B cell (primary cell): ENCODE data around the gene CXCL12. TPM values are rescaled to one million over a fixed set of nuclear protein-coding genes. Genes with fewer than 3 reads are reported as not detected.

ENCODE experiments used
- ATAC-seq: fragments of 200-7000 bp; cut with Tn5 transposase; one replicate; pipeline ENCODE4 v1.10.0; 2021; ENCODE audit warnings: low read depth, mild to moderate bottlenecking, moderate number of reproducible peaks, moderate library complexity
- CTCF ChIA-PET: fragments of 350-600 bp; sonication (Branson Sonifier 250); formaldehyde crosslinking; loops from one replicate; lab custom pipeline; 2021; ENCODE audit warnings: antibody characterized with exemption, inconsistent platforms; lab: Charles Lee
- POLR2A ChIA-PET: fragments of 350-600 bp; sonication (Branson Sonifier 250); formaldehyde crosslinking; loops from one replicate; lab custom pipeline; 2021; ENCODE audit warnings: antibody characterized with exemption; lab: Charles Lee
- DNase-seq: peaks from one replicate; pipeline ENCODE4 v3.0.0; 2013
- H2AFZ ChIP-seq: 2 replicates; pipeline ENCODE4 v1.6.1; 2012; ENCODE audit warnings: mild to moderate bottlenecking, low read depth, low read length; ENCODE audit not compliant: insufficient read depth, poor library complexity, severe bottlenecking
- H3K27ac ChIP-seq, 2 donors: 1 replicate in 1 of 2; 2 replicates in 1 of 2; pipeline ENCODE4 v1.5.1; 2012 to 2013; ENCODE audit warnings: low read length in 2 of 2, mild to moderate bottlenecking in 2 of 2, moderate library complexity in 1 of 2
- H3K27me3 ChIP-seq, 4 experiments: fragments of 200-600 bp in 1 of 4; sonication (generic) in 1 of 4; replicated peaks in 1 of 4; 1 replicate in 2 of 4; 2 replicates in 2 of 4; pipeline versions ENCODE4 v1.6.1 to v1.7.0; 2013 to 2016; ENCODE audit warnings: low read length in 3 of 4, mild to moderate bottlenecking in 2 of 4, mixed read lengths in 1 of 4, moderate library complexity in 1 of 4; ENCODE audit not compliant: insufficient read depth in 4 of 4, control insufficient read depth in 3 of 4; ENCODE audit errors: control extremely low read depth in 1 of 4
- H3K36me3 ChIP-seq, 2 experiments: replicated peaks in 1 of 2; 1 replicate in 1 of 2; 2 replicates in 1 of 2; pipeline versions ENCODE4 v1.6.1 to v1.7.1; 2013; ENCODE audit warnings: low read length in 1 of 2; ENCODE audit not compliant: insufficient read depth in 2 of 2, control insufficient read depth in 1 of 2; ENCODE audit errors: control extremely low read depth in 1 of 2, extremely low read depth in 1 of 2
- H3K4me1 ChIP-seq, 2 donors: fragments of 200-600 bp in 1 of 2; sonication (generic) in 1 of 2; 1 replicate in 1 of 2; 2 replicates in 1 of 2; pipeline versions ENCODE4 v1.5.1 to v1.6.1; 2013 to 2017; ENCODE audit warnings: low read length in 2 of 2; ENCODE audit not compliant: control insufficient read depth in 2 of 2, insufficient read depth in 2 of 2
- H3K4me2 ChIP-seq: replicated peaks from 2 replicates; pipeline ENCODE3; 2012; ENCODE audit warnings: mild to moderate bottlenecking, low read depth, low read length; ENCODE audit not compliant: poor library complexity, severe bottlenecking
- H3K4me3 ChIP-seq, 5 experiments: fragments of 200-600 bp in 1 of 5; sonication (generic) in 1 of 5; 1 replicate in 3 of 5; 2 replicates in 2 of 5; pipeline versions ENCODE4 v1.5.1 to v1.7.0; 2011 to 2016; ENCODE audit warnings: low read length in 4 of 5, mild to moderate bottlenecking in 4 of 5, low read depth in 2 of 5, control low read depth in 1 of 5, moderate library complexity in 1 of 5; ENCODE audit not compliant: insufficient read depth in 1 of 5; ENCODE audit errors: control extremely low read depth in 1 of 5, extremely low read depth in 1 of 5
- H3K79me2 ChIP-seq: fragments of 200-600 bp; sonication (generic); one replicate; pipeline ENCODE4 v1.6.0; 2016; ENCODE audit warnings: low read length; ENCODE audit not compliant: control insufficient read depth, insufficient read depth
- H3K9ac ChIP-seq: fragments of 200-600 bp; sonication (generic); 2 replicates; pipeline ENCODE4 v1.6.1; 2017; ENCODE audit warnings: mild to moderate bottlenecking, low read length, moderate library complexity
- H3K9me3 ChIP-seq, 3 donors: one replicate each; pipeline versions ENCODE4 v1.6.1 to v1.7.1; 2013; ENCODE audit warnings: low read length in 2 of 3; ENCODE audit not compliant: control insufficient read depth in 2 of 3, insufficient read depth in 1 of 3; ENCODE audit errors: control extremely low read depth in 1 of 3
- H4K20me1 ChIP-seq: 2 replicates; pipeline ENCODE4 v1.6.0; 2012; ENCODE audit warnings: mild to moderate bottlenecking, low read length; ENCODE audit not compliant: insufficient read depth, control insufficient read depth, poor library complexity, severe bottlenecking
- H3K27ac Mint-ChIP-seq: one replicate; pipeline ENCODE4 v1.8.0; 2021; ENCODE audit warnings: mixed read lengths
- H3K27me3 Mint-ChIP-seq: one replicate; pipeline ENCODE4 v1.8.0; 2021; ENCODE audit warnings: mixed read lengths
- H3K4me1 Mint-ChIP-seq: one replicate; pipeline ENCODE4 v1.8.0; 2021; ENCODE audit warnings: mixed read lengths
- H3K4me3 Mint-ChIP-seq: one replicate; pipeline ENCODE4 v1.8.0; 2021; ENCODE audit warnings: mixed read lengths
- H3K9me3 Mint-ChIP-seq: one replicate; pipeline ENCODE4 v1.8.0; 2022; ENCODE audit warnings: mixed read lengths; ENCODE audit not compliant: insufficient read depth
- CTCF ChIP-seq: fragments of 200-600 bp; IDR thresholded peaks from one replicate; pipeline ENCODE4 v1.8.0; 2022; ENCODE audit warnings: antibody characterized with exemption, mild to moderate bottlenecking
- EZH2 ChIP-seq: IDR thresholded peaks from 2 replicates; pipeline ENCODE4 v1.6.1; 2012; ENCODE audit warnings: borderline replicate concordance, low read depth, mild to moderate bottlenecking, moderate library complexity, low read length; ENCODE audit not compliant: insufficient read depth, poor library complexity, severe bottlenecking
- WGBS: methylation state at CpG from one replicate; pipeline ENCODE4 v1.1.5; 2013; ENCODE audit warnings: missing lambda C conversion rate; ENCODE audit not compliant: insufficient coverage; 5-methylcytosine and 5-hydroxymethylcytosine counted together
- intact Hi-C: fragments of 100-400 bp; cut with micrococcal nuclease; formaldehyde crosslinking; loops from one replicate; pipeline ENCODE4 v1.10.0; 2022
- polyA plus RNA-seq: library from polyadenylated mRNA; depleted of rRNA; stranded (reverse); fragments of >200 nt; gene quantifications from 2 replicates; pipeline ENCODE4 v1.2.3, GENCODE V29; 2012
- total RNA-seq, 2 donors: library from RNA; stranded (reverse); fragments of 120-200 nt in 1 of 2; gene quantifications; 1 replicate in 1 of 2; 2 replicates in 1 of 2; pipeline versions ENCODE4 v1.2.3 to v1.2.4, GENCODE V29; 2013 to 2022

The CXCL12 gene
- total and polyA plus RNA-seq, 2 donors (not counting 1 experiment from before 2014, with no cell fraction given): not detected

- Histone ChIP-seq H2AFZ (no peak overlapping the region), H3K4me3 (no peak overlapping the region), H3K27me3 (no peaks in the 10 kb centered on the region), H3K4me2 (no peak overlapping the region), H3K36me3 (no peaks in the 10 kb centered on the region), H3K9me3 (no peaks in the 10 kb centered on the region), H3K9ac (no peak overlapping the region), H3K27ac (no peak overlapping the region), H3K4me1 (no peaks in the 10 kb centered on the region), H4K20me1 (no peaks in the 10 kb centered on the region), H3K79me2 (no peaks in the 10 kb centered on the region)
- 83% methylated on average over 9 of the region's 10 CpGs for WGBS
- POLR2A ChIA-PET: no interaction called here
- no peak overlapping the region for H3K4me3 Mint-ChIP-seq
- H3K27me3 Mint-ChIP-seq: no peaks in the 10 kb centered on the region
- H3K9me3 Mint-ChIP-seq: no peaks in the 10 kb centered on the region
- no peak overlapping the region for H3K27ac Mint-ChIP-seq
- TF ChIP-seq CTCF: no peak
- TF ChIP-seq EZH2: no peak
- no peak for ATAC-seq
- intact Hi-C loops: no loop called here
- CTCF ChIA-PET: no interaction called here
- DNase-seq: no peak
- no peaks in the 10 kb centered on the region for H3K4me1 Mint-ChIP-seq
Observed at GRCh38 chr10:44370731-44371248, 14.1 kb downstream of the CXCL12 start.

DNA sequence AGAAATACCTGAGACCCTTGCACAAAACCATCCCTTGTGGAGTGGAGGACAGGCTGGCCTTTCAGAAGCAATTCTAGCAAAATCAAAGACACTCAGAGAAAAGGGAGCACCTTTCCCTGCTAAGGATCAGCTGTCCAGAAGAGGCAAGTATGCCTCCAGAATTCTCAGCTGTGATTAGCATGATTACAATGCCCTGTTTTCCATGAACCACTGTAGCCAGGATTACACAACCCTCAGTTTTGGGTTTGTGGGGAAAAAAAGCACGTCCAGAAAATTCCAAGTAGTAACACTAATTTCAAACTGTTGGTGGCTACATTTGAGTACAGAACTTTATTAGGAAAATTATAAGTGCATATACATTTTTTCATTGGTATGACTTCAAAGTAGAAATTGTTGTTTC lies 15.0 kb downstream of the CXCL12 start:
- H2AFZ ChIP-seq: no peak overlapping the region
- ChIA-PET CTCF (no interaction called here), POLR2A (no interaction called here)
- H4K20me1 ChIP-seq: no peaks in the 10 kb centered on the region
- no peaks in the 10 kb centered on the region for H3K4me1 ChIP-seq
- no peak overlapping the region for H3K4me3 Mint-ChIP-seq
- H3K4me3 ChIP-seq: no peak overlapping the region
- H3K27me3 Mint-ChIP-seq: no peaks in the 10 kb centered on the region
- H3K36me3 ChIP-seq: no peaks in the 10 kb centered on the region
- no peaks in the 10 kb centered on the region for H3K4me1 Mint-ChIP-seq
- ATAC-seq (no peak), DNase-seq (no peak)
- no peaks in the 10 kb centered on the region for H3K79me2 ChIP-seq
- no peaks in the 10 kb centered on the region for H3K9me3 Mint-ChIP-seq
- TF ChIP-seq EZH2 (no peak), CTCF (no peak)
- no peak overlapping the region for H3K4me2 ChIP-seq
- intact Hi-C loops: no loop called here
- no peaks in the 10 kb centered on the region for H3K27me3 ChIP-seq
- H3K27ac ChIP-seq: no peak overlapping the region
- H3K9me3 ChIP-seq: peaks cover 0 to 2% (median 0%) of the 10 kb centered on the region in 3 donors
- H3K27ac Mint-ChIP-seq: no peak overlapping the region
- no peak overlapping the region for H3K9ac ChIP-seq
- WGBS: no CpG with 5 or more reads among the region's 1 CpG
